NCI-H2227 (cell line): Measurements from ENCODE around the gene UBE2O.
A peak's percentile ranks its signal among the peaks of the same experiment; 100 is the strongest.

Source experiments
- DNase-seq: peaks from one replicate; lab custom pipeline; 2025; ENCODE audit not compliant: unreplicated experiment; lab: John Stamatoyannopoulos, UW

UBE2O gene

DNA sequence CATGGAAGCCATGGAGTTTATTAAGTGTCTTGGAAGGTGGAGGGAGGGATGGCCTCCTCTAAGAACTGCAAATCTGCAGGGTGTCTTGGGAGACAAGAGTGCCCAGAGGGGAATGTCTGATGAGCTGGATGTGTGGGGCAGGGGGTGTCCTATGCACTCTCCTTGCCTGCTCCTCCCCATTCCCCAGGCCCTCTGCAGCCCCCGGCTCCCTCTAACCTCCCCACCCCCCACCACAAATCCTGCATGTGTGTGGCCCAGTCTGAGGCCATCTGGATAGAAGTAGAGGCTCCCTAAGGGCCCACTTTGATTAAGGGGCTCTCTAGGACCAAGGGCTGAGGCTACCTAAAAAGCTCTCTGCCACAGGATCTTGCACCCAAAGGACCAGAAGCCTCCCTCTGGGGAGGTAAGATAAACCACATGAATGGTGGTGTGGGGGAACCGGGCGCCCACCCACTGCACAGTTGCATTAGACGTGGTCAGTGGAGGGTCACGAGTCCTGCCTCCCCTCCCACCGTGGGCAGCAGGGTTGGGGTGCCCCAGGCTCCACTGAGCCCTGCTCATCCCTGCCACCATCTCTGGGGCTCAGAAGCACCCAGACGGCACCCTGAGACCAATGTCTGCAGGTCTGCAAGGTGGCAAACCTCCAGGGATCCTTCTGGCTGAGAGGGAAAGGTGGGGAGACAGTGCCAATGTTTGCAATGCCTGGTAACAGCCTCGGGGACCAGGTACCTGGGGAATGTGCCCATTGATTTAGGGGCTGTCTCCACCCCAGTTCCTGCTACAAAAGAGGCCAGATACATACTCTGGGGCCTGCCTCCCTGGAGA is 15.1 kb upstream of the UBE2O start:
- DNase-seq, result no peak

DNA sequence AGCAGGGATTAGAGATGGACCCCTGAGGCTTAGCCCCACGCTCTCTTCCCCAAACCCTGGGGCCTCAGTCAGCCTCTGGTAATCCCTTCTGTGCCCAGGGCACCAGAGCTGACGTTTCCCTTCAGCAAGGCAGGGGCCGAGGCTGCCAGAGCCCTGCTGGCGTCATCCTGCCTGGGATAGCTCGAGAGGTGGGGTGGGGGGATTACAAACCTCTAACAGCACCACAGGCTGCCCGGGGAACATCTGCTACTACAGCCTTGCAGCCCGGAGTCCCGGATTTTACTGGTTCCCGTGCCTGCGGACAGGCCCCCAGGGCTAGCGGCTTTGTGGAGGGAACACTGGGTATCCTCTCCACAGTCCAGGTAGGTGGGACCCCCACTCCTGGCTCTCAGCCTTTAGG is 14.4 kb upstream of the UBE2O start, which contains the start of gene AANAT:
Gene AANAT (plus strand): TSS at position 238 of the 400 bp plus-strand sequence. CDS start 1,144 bp downstream, outside the sequence.
- peak; percentile 29 for DNase-seq

DNA sequence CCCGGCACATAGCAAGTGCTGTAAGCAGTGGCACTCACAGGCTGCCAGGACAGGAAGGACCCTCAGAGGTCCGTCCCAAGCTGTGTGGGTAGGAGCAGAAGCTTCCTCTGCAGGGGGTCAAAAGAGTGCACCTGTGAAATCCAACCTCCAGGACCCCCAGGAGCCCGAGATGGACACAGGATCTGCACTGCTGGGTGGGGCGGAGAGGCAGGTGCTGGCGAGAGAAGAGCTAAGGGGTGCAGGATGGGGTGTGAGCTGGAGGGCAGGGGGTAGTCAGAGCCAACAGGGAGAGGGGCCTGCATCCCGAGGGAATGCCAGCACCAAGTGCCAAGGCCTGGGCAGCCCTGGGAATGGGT is 13.8 kb upstream of the UBE2O start:
- DNase-seq, result no peak

DNA sequence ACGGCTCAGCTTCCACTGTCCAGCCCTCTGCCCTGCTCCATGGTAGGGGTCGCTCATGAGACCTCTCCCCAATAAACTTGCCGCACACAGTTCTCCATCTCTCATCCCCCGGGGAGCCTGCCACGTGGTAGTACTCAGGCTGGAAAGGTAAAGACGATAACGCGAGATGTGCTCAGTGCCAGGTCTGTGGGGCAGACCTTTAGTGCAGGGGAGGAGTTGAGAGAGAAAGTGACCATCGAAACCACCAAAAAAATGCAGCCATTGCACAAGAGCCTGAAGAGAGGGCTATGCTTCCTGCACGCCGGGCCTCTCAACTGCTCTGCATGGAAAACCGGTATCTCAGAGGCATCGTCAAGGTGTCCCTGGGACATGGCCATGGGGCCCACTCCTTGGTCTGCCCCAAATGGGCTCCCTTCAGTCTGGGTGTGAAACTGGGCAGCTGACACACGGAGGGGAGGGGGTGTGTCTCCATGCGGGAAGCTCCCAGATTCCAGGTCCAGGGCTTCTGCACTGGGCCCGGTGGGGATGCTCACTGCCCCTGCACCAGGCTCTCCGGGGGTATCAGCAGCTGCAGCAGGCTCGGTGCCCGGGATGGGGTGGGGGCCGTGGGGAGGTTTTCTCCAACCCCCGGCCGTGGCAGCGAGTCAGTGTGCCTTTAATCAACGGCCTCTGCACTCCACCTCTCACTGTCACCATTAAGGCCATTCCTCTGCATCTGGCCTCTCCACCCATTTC is 9.8 kb upstream of the UBE2O start:
- DNase-seq, result no peak

DNA sequence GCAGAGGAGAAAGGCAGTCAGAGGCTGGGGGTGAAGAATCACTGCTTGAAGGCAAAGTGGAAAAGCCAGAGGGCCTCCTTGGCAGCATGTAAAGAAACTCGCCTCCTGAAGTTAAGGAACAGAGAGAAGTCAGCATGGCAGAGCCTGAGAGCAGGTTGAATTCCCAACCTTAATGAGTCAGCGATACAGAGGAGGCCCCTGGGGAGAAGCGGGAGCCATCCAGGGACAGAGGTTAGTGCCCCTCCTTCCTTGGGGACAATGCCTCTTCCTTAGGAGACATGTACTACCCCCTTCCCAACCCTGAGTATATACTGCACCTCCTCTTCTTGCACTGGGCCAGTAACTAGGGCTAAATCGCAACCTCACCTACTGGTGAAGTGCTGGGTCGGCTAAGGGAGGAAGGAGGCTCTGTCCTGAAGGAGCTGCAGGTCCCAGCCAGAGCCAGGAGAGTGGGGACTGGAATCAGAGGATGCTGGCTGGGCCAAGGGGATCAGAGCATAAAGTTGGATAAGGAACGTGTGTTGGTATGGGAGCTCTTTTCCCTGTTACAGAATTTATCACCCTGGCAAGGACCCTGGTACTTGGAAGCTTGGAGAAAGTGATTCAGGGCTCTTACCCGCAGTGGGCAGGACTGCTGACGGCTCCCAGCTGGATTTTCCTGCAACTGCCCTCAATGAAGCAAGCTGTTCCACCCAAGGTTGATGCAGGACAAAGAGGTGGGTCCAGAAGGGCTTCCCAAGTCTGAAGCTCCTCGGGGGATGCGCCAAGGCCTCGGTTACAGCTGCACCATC is 9.0 kb upstream of the UBE2O start:
- no peak for DNase-seq

DNA sequence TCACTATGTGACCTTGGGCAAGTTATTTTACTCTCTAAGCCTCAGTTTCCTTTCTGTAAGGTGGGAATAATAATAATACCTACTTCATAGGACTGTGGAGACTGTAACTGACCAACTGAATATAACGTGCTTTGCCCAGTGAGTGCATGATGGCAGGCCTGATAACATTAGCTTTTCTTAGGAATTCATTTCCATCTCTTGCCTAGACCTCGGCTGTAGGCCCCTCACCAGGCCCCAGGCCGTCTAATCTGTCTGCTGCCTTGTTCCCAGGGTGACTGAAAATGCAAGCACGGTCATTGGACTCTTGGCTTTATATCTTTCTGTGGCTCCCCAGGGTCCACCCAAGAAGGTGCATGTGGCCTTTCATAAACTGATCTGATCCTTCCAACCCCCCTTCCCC is 6.7 kb upstream of the UBE2O start:
- DNase-seq, result no peak

DNA sequence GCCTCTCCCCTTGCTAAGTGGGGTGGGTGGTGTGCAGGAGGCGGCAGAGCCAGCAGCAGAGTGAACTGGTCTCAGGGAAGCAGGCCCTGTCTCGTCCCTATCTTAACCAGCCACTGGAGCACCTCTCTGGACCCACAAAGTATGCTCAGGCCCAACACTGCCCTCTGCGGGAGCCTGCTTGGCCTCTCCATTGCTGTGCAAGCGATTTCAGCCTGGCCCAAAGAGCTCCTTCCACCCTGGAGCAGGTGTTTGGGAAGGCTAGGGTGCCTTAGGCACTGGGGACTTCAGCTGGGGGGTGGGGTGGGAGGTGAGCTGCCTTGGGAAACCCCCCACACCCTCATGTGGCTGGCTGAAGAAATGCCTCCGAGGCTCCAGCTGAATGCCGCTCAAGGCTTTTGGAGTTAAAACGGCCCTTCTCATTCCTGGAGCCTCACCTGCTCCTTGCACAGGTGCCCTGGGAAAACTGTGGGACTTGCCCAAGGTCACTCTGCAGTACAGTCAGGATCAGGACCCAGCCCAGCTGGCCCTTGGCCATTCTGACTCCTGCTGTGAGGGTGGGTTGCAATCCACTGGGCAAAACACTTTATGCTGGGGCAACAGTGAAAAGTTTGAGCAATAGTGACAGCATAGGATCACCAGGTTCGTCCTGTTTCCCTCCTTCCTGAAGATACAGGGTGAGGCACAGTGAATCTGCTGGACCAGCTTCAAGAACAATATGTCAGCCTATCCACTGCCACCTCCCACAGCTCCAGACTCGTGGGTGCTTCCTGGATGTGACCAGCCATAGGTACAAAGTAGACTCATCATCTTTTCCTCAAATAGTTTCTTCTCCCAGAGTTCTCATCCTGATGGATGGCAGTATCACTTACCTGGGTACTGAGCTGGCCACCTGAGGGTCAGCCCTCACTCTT is 5.9 kb upstream of the UBE2O start:
- DNase-seq, result peak; percentile 43

DNA sequence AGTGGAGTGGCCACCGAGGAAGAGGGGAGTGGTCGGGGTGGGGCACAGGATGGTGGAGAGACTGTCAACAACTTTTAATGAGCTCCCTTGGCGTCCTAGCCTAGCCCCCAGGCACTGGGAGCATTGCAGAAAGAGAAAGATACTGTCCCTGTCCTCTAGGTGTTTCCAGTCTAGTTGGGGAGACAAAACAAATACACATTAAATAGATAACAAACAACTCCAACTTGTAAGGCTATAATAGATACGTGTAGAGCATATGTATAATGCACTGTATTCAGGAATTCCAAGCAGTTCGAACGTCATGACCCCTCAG is 435 bp upstream of the UBE2O start:
- no peak for DNase-seq

DNA sequence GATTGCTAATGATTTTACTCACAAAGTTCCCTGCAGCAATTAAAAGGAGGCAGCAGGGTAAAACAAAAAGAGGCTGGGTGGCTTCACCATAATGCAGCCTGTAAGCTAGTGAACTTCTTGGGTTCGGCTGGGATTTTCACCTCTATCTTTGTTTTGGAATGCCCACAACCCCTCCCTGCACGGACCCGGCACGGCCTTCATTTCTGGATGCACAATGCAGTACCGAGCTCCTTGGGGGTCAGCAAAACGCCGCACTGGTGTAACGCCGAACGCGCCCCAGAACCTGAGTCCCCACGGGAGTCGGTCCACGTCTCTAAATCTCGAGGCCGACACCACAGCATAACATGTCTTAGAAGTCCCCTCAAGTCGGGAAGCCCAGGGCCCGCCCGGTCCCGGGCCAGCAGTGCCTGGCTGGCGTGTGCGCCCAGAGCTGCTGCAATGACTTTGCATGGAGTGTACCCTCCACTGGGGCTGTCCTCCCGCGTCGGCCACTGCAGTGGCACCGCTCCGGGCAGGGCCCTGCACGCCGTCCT is 759 bp downstream of the UBE2O start:
- DNase-seq, result peak; percentile 60

DNA sequence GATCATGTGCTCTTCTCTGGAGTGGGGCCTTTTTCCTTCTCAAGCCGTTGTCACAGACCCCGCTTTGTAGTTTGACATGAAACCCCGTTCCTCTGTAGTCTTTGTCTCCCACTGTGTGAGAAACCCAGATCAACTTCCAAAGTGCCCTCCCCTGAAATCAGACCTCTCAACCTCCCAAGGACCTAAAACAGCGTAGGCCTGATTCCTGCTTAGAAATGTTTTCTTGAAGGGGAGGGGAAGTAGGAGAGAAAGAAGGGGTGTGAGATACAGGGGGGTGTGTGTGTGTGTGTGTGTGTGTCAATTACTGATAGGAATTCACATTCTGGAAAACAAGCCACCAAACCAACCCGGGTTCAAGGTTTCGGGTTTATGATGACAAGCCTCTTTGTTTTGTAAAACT is 1.4 kb downstream of the UBE2O start:
- no peak for DNase-seq

DNA sequence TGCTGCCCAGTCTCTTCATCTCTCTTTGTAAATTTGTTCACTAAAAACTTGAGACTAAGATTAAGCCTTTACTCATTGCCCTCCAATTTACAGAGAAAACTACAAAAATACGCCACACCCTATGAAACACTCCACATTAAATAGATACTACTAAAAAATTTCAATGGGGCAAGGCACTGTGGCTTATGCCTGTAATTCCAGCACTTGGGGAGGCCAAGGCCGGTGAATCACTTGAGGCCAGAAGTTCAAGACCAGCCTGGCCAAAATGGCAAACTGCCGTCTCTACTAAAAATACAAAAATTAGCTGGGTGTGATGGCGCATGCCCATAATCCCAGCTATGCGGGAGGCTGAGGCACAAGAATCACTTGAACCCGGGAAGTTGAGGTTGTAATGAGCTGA is 3.8 kb downstream of the UBE2O start:
- no peak for DNase-seq

DNA sequence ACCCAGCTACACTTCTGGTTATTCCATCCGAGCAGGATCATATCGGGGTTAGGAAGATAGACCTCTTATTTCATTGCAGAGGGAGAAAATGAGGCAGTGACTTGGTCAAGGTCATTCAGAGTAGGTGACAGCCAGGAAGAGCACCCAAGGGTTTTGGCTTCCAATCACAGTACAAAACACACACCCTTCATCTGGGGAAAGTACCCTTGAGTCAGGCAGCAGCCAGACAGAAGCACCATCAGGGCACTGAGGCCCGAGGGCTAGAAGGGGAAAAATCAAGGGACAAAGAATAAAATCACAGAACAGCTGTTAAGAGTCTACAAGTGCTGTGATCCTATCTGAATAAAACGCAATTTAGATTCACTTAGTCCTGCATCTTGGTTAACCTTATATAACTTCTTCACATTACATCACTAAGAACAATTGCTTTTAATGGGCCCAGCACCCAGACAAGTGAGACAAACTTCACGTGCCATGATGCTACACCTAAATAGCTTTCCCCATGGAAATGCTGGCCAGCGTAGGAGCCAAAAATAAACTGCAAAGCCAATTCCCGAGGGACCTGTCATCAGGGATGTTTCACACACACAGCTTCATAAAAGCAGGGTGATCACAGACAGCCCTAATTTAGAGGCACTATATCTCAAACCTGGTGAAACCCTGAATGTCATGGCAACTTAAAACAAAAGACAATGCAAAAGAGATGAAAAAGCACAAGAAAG is 4.9 kb downstream of the UBE2O start:
- no peak for DNase-seq

DNA sequence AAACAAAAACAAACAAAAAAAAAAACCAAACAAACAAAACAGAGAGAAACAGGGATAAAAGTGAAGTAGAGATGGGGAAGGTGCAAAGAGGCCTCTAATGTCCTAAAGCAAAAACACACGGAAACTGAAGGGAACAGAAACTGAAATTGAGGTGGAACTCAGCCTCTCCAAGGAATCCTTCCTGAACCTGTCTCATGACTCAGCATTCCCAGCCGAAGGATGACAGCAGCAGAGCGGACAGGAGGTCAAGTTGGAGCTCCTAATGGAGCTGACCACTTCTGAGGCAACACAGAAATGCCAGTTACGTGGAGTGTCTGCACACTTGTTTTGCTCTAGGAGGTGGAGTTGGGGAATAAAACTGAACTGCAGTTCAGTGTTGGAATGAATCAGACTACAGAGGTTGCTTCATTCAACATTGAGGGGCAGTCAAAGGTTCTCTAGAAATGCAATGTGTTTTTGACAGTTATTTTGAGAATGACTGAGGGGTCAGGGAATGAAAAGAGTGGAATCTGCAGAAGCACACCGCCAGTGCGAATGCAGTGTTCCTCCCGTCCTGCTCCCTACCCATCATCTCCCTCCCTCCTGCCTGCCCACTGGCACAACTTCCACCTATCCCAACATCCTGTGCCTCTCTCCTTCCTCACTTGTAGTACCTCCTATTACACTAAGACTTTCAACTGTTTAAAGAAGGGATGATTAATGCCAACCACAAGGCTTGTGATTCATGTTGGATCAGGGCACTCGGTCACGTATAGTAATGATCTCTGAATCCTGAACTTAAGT is 6.3 kb downstream of the UBE2O start:
- DNase-seq, result peak; percentile 37

DNA sequence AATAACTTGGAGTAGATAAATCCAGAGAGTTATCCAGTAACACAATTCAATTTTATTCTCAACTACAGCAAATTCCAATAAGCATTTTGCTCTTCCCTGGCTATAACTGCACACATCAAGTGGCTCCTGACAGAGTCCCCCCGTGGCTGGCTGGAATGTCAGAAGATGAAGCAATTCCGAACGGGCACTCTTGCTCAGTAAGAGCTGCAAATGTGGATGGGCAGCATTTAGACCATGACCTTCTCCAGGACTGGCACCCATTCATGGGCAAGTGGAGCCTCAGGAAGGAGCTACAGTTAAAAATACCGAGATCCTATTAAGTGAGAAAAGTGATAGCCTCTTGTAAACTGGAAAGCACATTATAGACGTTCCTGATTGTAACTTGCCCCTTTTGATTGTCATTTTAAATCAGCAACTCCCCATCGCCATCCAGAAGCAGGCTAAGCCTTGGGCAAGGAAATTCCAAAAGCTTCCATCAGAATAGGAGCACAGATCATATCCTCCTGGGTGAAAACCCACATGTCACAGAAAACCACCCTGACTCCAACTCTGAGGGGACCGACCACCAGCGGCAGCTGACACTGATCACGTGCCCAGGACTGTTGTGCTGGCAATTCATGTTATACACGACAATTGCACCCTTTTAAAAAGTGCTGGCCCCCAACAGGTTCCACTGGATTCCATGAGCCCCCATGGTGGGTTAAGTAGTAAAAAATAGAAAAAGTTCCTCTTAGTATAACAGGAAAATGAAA is 7.1 kb downstream of the UBE2O start:
- DNase-seq, result no peak

DNA sequence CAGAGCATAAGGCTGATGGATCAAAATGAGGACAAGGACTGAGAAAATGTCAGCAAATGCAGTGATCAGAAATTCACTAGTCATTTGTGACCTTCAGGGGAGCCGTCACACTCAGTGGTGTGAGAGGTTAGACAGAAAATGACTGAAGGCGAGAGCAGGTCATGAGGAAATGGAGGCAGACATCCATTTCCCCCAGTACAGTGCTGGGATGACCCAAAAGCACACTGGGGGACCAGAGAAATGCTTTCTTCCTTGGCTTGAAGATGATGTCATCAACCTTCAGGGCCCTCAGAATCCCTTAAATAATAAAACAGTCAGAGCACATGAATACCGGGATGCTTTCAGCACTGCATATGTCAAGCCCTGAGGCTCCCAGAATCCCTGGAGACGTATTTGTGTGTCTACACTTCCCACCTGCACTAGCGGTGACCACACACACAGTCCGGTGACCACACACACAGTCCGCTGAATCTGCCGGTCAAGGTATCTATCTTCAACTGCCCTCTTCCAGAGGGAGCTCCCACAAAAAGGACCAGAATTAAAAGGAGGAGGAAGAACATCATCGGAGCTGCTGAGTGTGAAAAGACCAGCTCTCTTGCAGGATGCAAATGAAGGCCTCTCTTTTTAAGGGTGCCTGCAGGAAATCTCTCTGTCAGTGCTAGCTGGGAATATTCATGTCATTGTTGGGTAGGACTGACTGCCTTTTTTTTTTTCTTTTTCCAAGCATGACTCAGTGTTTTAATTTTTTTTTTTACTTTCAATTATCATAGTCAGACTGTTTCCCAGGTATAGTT is 8.2 kb downstream of the UBE2O start:
- no peak for DNase-seq

DNA sequence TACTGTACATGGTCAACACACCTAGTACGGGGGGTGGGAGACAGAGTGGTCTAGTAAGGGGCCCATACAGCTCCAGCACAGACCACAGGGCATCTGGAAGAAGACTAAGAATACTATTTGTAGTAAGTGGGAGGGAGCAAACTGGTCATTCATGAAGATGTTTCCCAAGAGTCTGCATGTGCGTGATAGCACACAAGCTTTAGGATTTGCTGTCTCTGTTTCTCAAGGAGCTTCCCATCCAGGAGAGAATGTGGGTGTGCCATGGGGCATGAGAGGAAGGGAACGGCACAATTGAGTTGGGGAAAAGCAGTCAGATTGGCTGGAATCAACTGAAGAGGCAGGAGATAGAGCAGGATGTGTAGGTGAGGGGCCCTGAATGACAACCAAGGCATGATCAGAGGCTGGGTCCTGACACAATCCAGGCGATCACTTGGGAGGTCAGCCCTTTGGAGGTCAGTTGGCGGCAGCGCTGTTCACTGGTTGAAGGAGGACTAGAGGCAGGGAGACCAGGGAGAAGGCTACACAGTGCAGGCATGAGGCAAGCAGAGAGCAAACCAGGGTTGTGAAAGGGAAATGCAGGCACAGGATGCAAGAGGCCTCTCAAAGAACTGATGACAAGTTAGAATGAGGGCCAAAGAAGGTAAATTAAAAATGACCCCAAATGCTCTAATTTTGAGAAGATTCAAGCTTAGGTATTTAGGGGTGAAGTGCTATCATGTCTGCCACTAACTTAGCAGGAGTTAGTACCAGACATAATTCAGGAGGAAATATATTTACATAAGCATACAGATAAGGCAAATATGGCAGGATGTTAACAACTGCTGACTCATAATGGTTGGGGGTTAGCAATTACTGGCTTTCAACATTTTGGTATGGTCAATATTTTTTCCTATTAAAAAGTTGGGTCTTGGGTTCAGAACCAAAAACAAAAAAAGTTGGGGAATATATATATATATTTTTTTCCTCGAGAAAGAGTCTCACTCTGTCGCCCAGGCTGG is 10.3 kb downstream of the UBE2O start:
- DNase-seq, result no peak
